ENCODE data around the gene RMDN2. TPM values are rescaled to one million over a fixed set of nuclear protein-coding genes. Genes with fewer than 3 reads are reported as not detected.

RMDN2 gene
- total RNA-seq, 3 donors from 2014 or later (not counting 1 experiment from before 2014, with no cell fraction given): 8.4 to 10.9 (median 8.4) TPM

GRCh38 chr2:37877457-37878315 lies 47.4 kb upstream of the RMDN2 start:
- Histone ChIP-seq H3K4me1 (ENCODE audit: control insufficient read depth, insufficient read depth, low read length) (no peaks in the 10 kb centered on the region), H3K9me3 (ENCODE audit: control insufficient read depth, insufficient read depth, low read length) (no peaks in the 10 kb centered on the region), H3K27ac (ENCODE audit: low read length) (no peak overlapping the region), H3K36me3 (ENCODE audit: control insufficient read depth, insufficient read depth, low read length) (no peaks in the 10 kb centered on the region), H3K27me3 (ENCODE audit: control insufficient read depth, insufficient read depth, low read length) (peaks cover 4% of the 10 kb centered on the region), H3K4me3 (ENCODE audit: low read length) (no peak overlapping the region)
- intact Hi-C loops (cut with micrococcal nuclease): loop anchor here (1.0 to 10.0 kb wide), 4 partner anchors 45 to 723 kb away; partner anchors contain the start of gene EIF2AK2
- no peak overlapping the region for H3K4me3 Mint-ChIP-seq
- peak in 1 of 2 donors; percentile 81 for DNase-seq
- H3K9me3 Mint-ChIP-seq: no peaks in the 10 kb centered on the region
- ATAC-seq: peak; percentile 70 to 82 (median 81)
- no peak overlapping the region for H3K27ac Mint-ChIP-seq
- H3K27me3 Mint-ChIP-seq (ENCODE audit: low read depth in 2 of 2): peaks cover 15 to 22% of the 10 kb centered on the region in 2 donors
- no peaks in the 10 kb centered on the region for H3K4me1 Mint-ChIP-seq
- 59% methylated on average over 5 of the region's 12 CpGs for WGBS (ENCODE audit: insufficient coverage)
- H3K36me3 Mint-ChIP-seq: no peaks in the 10 kb centered on the region
- TF ChIP-seq CTCF (IDR thresholded peaks at IDR 0.05): peak; percentile 88

DNA sequence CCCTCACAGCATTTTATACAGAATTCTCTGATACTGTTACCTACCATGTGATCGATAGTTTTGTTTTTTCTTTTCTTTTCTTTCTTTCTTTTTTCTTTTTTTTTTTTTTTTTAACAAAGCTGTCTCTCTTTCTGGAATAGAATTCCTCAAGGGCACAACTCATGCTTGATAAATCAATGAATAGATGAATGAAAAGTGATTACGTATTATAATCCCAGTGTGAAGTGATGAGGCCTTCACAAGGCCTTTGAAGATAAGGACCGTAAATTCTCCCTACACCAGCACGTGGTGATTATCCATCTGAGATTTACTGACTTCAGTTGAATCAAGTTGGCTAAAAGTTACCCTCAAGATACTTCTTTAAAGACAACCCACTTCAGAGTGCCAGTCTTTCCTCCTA lies 46.6 kb upstream of the RMDN2 start:
- intact Hi-C loops (cut with micrococcal nuclease): loop anchor here (5.0 to 10.0 kb wide), 2 partner anchors 466 to 724 kb away; partner anchors contain the start of gene EIF2AK2

GRCh38 chr2:37880551-37880950 lies 44.5 kb upstream of the RMDN2 start:
- no peak for TF ChIP-seq CTCF (IDR thresholded peaks at IDR 0.05)
- 26% methylated on average over 8 of the region's 9 CpGs for WGBS (ENCODE audit: insufficient coverage)
- Mint-ChIP-seq H3K4me1 (no peaks in the 10 kb centered on the region), H3K36me3 (no peaks in the 10 kb centered on the region), H3K9me3 (no peaks in the 10 kb centered on the region), H3K27ac (no peak overlapping the region), H3K27me3 (ENCODE audit: low read depth in 2 of 2) (peaks cover 19 to 30% of the 10 kb centered on the region in 2 donors), H3K4me3 (no peak overlapping the region)
- ATAC-seq (peak in 1 of 3 donors; percentile 43), DNase-seq (no peak)
- Histone ChIP-seq H3K27ac (ENCODE audit: low read length) (no peak overlapping the region), H3K27me3 (ENCODE audit: control insufficient read depth, insufficient read depth, low read length) (peaks cover 4% of the 10 kb centered on the region), H3K9me3 (ENCODE audit: control insufficient read depth, insufficient read depth, low read length) (no peaks in the 10 kb centered on the region), H3K4me1 (ENCODE audit: control insufficient read depth, insufficient read depth, low read length) (no peaks in the 10 kb centered on the region), H3K4me3 (ENCODE audit: low read length) (no peak overlapping the region), H3K36me3 (ENCODE audit: control insufficient read depth, insufficient read depth, low read length) (no peaks in the 10 kb centered on the region)
- intact Hi-C loops (cut with micrococcal nuclease): no loop called here

More for the DNA sequence above, 46.6 kb upstream of the RMDN2 start:
- Histone ChIP-seq H3K27ac (ENCODE audit: low read length) (no peak overlapping the region), H3K4me1 (ENCODE audit: control insufficient read depth, insufficient read depth, low read length) (no peaks in the 10 kb centered on the region), H3K36me3 (ENCODE audit: control insufficient read depth, insufficient read depth, low read length) (no peaks in the 10 kb centered on the region), H3K4me3 (ENCODE audit: low read length) (no peak overlapping the region), H3K9me3 (ENCODE audit: control insufficient read depth, insufficient read depth, low read length) (no peaks in the 10 kb centered on the region), H3K27me3 (ENCODE audit: control insufficient read depth, insufficient read depth, low read length) (peaks cover 4% of the 10 kb centered on the region)
- Mint-ChIP-seq H3K27ac (no peak overlapping the region), H3K9me3 (no peaks in the 10 kb centered on the region), H3K27me3 (ENCODE audit: low read depth in 2 of 2) (peaks cover 13 to 22% of the 10 kb centered on the region in 2 donors), H3K4me1 (no peaks in the 10 kb centered on the region), H3K36me3 (no peaks in the 10 kb centered on the region), H3K4me3 (no peak overlapping the region)
- DNase-seq: no peak
- no peak for ATAC-seq
- WGBS (ENCODE audit: insufficient coverage): 96% methylated on average over 3 of the region's 4 CpGs
- no peak for TF ChIP-seq CTCF (IDR thresholded peaks at IDR 0.05)

Measured in natural killer cell (primary cell).